Kidney (tissue), 14 donors: ENCODE data around the gene CALML3. TPM values are rescaled to one million over a fixed set of nuclear protein-coding genes. Genes with fewer than 3 reads are reported as not detected.

Source experiments
- DNase-seq, 5 donors: peaks; one replicate each; pipeline ENCODE4 v3.0.0-alpha.2; 2013 to 2020
- FAIRE-seq: peaks from 2 replicates; lab custom pipeline; 2012; peaks lifted over from hg19 to GRCh38; lab: Jason Lieb, UNC
- H3K27ac ChIP-seq, 2 donors: one replicate each; pipeline ENCODE4 v1.7.0; 2013; ENCODE audit warnings: low read depth in 2 of 2, low read length in 2 of 2, inconsistent platforms in 1 of 2
- H3K27me3 ChIP-seq: one replicate; pipeline ENCODE4 v1.7.1; 2013; ENCODE audit warnings: low read length, inconsistent platforms; ENCODE audit not compliant: control insufficient read depth, insufficient read depth
- H3K36me3 ChIP-seq, 3 donors: one replicate each; pipeline versions ENCODE4 v1.7.0 to v1.7.1; 2013; ENCODE audit warnings: low read length in 3 of 3, control low read depth in 1 of 3, inconsistent platforms in 1 of 3; ENCODE audit not compliant: insufficient read depth in 3 of 3, control insufficient read depth in 2 of 3
- H3K4me1 ChIP-seq, 3 donors: one replicate each; pipeline versions ENCODE4 v1.7.0 to v1.7.1; 2013; ENCODE audit warnings: low read length in 3 of 3, inconsistent platforms in 1 of 3, low read depth in 1 of 3; ENCODE audit not compliant: control insufficient read depth in 2 of 3, insufficient read depth in 2 of 3
- H3K4me3 ChIP-seq, 3 donors: one replicate each; pipeline versions ENCODE4 v1.7.0 to v1.8.1; 2013; ENCODE audit warnings: low read length in 3 of 3, control low read depth in 1 of 3, inconsistent platforms in 1 of 3
- H3K9ac ChIP-seq, 3 donors: one replicate each; pipeline versions ENCODE4 v1.7.0 to v1.7.1; 2013; ENCODE audit warnings: low read length in 3 of 3, control low read depth in 1 of 3, inconsistent platforms in 1 of 3
- H3K9me3 ChIP-seq, 3 donors: one replicate each; pipeline versions ENCODE4 v1.7.0 to v1.7.1; 2013; ENCODE audit warnings: low read length in 3 of 3, control low read depth in 1 of 3, inconsistent platforms in 1 of 3; ENCODE audit not compliant: control insufficient read depth in 2 of 3, insufficient read depth in 1 of 3
- intact Hi-C: fragments of 100-400 bp; cut with DNase I; formaldehyde crosslinking; loops from one replicate; pipeline ENCODE4 v1.11.1; 2022
- polyA plus RNA-seq: library from polyadenylated mRNA; stranded (reverse); fragments of 350-450 nt; fragmentation: Illumina TruSeq; extraction: RNeasy Lipid Tissue Mini Kit (QIAGEN cat#74804); gene quantifications from one replicate; pipeline ENCODE4 v1.2.3, GENCODE V29; 2014; ENCODE audit warnings: low read depth, low replicate concordance; ENCODE audit not compliant: insufficient read depth
- total RNA-seq: library from RNA; stranded (reverse); fragmentation: NEBNext Ultra II Directional; extraction: Animal tissue kit (Norgen Biotek cat#: 25700); gene quantifications from one replicate; pipeline ENCODE4 v1.2.1, GENCODE V29; 2021
- TF ChIP-seq, protein P1 (sequence below): IDR thresholded peaks from 3 replicates; pipeline ENCODE4 v1.5.1; 2012; ENCODE audit warnings: mild to moderate bottlenecking, moderate library complexity, borderline replicate concordance; ENCODE audit not compliant: insufficient read depth; ENCODE audit errors: extremely low read depth
- donor health status: control.
- donor health status: control.
- donor health status: control.
- donor health status: control.
- donor health status: control.
- donor health status: DM: yes; HTN: yes; CAD: no.
- donor health status: Normal renal cell carcinoma (clear cell type).

The CALML3 gene
- total and polyA plus RNA-seq, 2 donors from 2014 or later: 15.9 TPM; not detected in 1

DNA sequence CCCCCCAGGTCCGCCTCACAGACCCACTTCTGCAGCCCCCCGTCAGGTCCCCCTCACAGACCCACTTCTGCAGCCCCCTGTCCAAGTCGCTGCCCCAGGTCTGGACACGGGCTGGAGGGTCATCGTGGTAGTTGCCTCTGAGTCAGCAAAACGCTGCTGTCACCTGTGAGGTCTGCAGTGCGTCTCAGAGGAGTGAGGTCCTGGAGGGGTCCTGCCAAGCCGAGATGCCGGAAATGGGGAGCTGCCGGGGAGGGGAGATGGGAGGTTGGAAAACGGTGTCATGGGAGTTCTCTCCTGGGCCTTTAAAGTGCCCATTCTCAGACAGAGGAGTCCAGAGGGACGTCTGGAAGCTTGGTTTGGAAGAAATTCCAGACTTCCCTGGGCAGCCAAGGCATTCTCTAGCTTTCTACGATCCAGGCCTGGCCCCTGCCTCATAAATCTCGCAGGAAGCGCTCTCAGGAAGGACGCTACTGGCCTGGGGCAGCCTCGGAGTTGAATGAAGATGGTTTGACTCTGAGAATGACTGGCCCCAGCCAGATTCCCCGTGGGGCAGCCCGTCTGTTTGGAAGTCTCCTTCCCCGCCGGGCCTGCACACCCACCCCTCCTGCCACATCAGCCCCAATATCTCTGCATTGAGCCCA is 38.7 kb downstream of the CALML3 start:
- Histone ChIP-seq H3K27me3 (no peaks in the 10 kb centered on the region), H3K4me1 (peaks cover 0 to 11% (median 0%) of the 10 kb centered on the region in 3 donors), H3K36me3 (no peaks in the 10 kb centered on the region), H3K4me3 (no peak overlapping the region), H3K27ac (no peak overlapping the region), H3K9ac (no peak overlapping the region), H3K9me3 (no peaks in the 10 kb centered on the region)
- no peak for FAIRE-seq
- TF ChIP-seq, protein P1, sequence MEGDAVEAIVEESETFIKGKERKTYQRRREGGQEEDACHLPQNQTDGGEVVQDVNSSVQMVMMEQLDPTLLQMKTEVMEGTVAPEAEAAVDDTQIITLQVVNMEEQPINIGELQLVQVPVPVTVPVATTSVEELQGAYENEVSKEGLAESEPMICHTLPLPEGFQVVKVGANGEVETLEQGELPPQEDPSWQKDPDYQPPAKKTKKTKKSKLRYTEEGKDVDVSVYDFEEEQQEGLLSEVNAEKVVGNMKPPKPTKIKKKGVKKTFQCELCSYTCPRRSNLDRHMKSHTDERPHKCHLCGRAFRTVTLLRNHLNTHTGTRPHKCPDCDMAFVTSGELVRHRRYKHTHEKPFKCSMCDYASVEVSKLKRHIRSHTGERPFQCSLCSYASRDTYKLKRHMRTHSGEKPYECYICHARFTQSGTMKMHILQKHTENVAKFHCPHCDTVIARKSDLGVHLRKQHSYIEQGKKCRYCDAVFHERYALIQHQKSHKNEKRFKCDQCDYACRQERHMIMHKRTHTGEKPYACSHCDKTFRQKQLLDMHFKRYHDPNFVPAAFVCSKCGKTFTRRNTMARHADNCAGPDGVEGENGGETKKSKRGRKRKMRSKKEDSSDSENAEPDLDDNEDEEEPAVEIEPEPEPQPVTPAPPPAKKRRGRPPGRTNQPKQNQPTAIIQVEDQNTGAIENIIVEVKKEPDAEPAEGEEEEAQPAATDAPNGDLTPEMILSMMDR: no peak
- peak in 3 of 5 donors; percentile 60 to 67 (median 65) for DNase-seq
- intact Hi-C loops: no loop called here

DNA sequence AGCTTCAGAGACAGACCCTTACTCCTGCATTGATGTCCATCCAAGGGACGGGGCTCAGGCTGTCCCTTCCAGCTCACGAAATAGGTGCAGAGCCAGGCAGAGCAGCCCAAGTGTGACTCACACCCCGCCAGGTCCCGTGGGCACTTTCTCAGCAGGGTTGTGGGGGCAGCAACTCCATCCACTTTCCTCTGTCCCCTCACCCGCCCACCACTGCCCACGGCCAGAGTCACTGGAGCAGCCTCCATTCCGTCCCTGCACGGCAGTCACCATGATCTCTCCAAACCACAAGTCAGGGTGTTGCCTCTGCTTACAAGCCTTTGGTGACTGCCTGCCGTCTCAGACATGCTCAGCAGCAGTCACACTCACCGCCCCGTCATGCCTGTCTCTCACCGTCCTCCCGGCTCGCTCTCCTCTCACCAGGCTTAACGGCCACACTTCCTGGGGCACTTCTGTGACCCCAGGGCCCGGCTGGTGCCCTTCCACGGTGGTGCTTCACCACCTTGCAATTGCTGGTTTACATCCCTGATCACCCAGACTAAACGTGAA is 39.3 kb downstream of the CALML3 start:
- no peak overlapping the region for H3K27ac ChIP-seq
- TF ChIP-seq, protein P1: no peak
- no peaks in the 10 kb centered on the region for H3K27me3 ChIP-seq
- no peak overlapping the region for H3K4me3 ChIP-seq
- FAIRE-seq (no peak), DNase-seq (peak in 3 of 5 donors; percentile 14 to 66 (median 53))
- H3K9ac ChIP-seq: no peak overlapping the region
- intact Hi-C loops: no loop called here
- no peaks in the 10 kb centered on the region for H3K36me3 ChIP-seq
- H3K9me3 ChIP-seq: no peaks in the 10 kb centered on the region
- H3K4me1 ChIP-seq: peaks cover 0 to 11% (median 0%) of the 10 kb centered on the region in 3 donors

DNA sequence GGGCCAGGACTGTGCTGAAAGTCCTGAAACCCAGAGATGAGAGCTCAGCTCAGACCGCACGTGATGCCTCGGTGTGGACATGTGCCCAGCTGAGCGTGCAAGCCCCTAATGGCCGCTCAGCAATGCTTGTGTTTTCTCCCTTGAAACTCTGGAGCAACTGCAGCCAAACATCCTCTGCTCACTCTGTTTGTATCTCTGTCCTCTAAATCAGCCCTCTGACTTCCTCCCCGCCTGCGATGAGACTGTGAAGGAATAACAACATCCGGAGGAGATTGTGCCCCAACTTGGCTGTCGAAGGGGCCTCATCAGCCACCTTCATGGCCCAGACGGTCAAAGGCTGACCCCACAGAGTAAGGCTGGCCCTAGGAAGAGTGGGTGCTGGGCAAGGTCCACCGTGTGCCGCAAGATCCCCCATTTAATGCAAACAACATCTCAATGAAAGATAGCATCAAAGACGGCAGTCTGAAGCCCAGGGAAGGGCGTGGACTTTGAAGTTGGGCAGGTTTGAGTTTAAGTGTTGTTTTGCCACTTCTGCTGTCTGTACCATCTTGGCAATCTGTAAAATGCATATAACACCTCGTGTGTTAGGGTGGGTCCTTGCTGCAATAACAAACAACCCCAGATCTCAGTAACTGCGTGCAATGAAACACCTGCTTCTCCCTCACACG is 39.9 kb downstream of the CALML3 start:
- Histone ChIP-seq H3K4me1 (peaks cover 0 to 11% (median 0%) of the 10 kb centered on the region in 3 donors), H3K27ac (no peak overlapping the region), H3K27me3 (no peaks in the 10 kb centered on the region), H3K9me3 (no peaks in the 10 kb centered on the region), H3K9ac (no peak overlapping the region), H3K4me3 (no peak overlapping the region), H3K36me3 (no peaks in the 10 kb centered on the region)
- intact Hi-C loops: no loop called here
- TF ChIP-seq, protein P1: no peak
- DNase-seq (peak in 2 of 5 donors; percentile 6 to 22), FAIRE-seq (no peak)
